GM19452 (cell line): Measurements from ENCODE around the gene APPL2.
"Not testable (repeated sequence)": the region's sequence is repeated elsewhere in the genome, so short reads cannot be mapped to it uniquely, and the experiment has no call there.

Source experiments
- ATAC-seq: cut with Tn5 transposase; IDR thresholded peaks from one replicate; pipeline ENCODE4 v1.9.1; 2021; ENCODE audit not compliant: unreplicated experiment

The APPL2 gene

GRCh38 chr12:105256921-105257320, 20.9 kb upstream of the APPL2 start:
- ATAC-seq = no peak

GRCh38 chr12:105256431-105256830, 20.5 kb upstream of the APPL2 start:
- ATAC-seq = not testable (repeated sequence)

- no peak for ATAC-seq
Measured at GRCh38 chr12:105256011-105256410, 20.0 kb upstream of the APPL2 start.

GRCh38 chr12:105253866-105254513, 18.0 kb upstream of the APPL2 start:
- no peak for ATAC-seq

- ATAC-seq = no peak
Measured at GRCh38 chr12:105252901-105253300, 16.9 kb upstream of the APPL2 start.

GRCh38 chr12:105245776-105246427, 9.9 kb upstream of the APPL2 start:
- not testable (repeated sequence) for ATAC-seq

GRCh38 chr12:105245291-105245690, 9.3 kb upstream of the APPL2 start:
- ATAC-seq = no peak

- no peak for ATAC-seq
Measured at GRCh38 chr12:105240228-105240627, 4.3 kb upstream of the APPL2 start.

- ATAC-seq = no peak
Measured at GRCh38 chr12:105239304-105239703, 3.3 kb upstream of the APPL2 start.

- ATAC-seq = no peak
Measured at GRCh38 chr12:105237666-105238065, 1.7 kb upstream of the APPL2 start.

GRCh38 chr12:105235281-105235731, 668 bp downstream of the APPL2 start:
- ATAC-seq = no peak

GRCh38 chr12:105234197-105234596, 1.8 kb downstream of the APPL2 start:
- ATAC-seq = no peak

GRCh38 chr12:105233041-105233905, 2.7 kb downstream of the APPL2 start:
- no peak for ATAC-seq

GRCh38 chr12:105231396-105231795, 4.6 kb downstream of the APPL2 start:
- no peak for ATAC-seq

GRCh38 chr12:105229371-105229770, 6.6 kb downstream of the APPL2 start:
- no peak for ATAC-seq

- no peak for ATAC-seq
Measured at GRCh38 chr12:105228966-105229365, 7.0 kb downstream of the APPL2 start.

- ATAC-seq = no peak
Measured at GRCh38 chr12:105228494-105228893, 7.5 kb downstream of the APPL2 start.

GRCh38 chr12:105227879-105228278, 8.1 kb downstream of the APPL2 start:
- no peak for ATAC-seq

- ATAC-seq = no peak
Measured at GRCh38 chr12:105226219-105226618, 9.8 kb downstream of the APPL2 start.

GRCh38 chr12:105225505-105226015, 10.4 kb downstream of the APPL2 start:
- ATAC-seq = no peak

GRCh38 chr12:105224399-105224798, 11.6 kb downstream of the APPL2 start:
- ATAC-seq = no peak

- ATAC-seq = no peak
Measured at GRCh38 chr12:105223884-105224283, 12.1 kb downstream of the APPL2 start.
